Heart right ventricle (tissue), 16 donors: ENCODE results near the gene LRP11. TPM values are rescaled to one million over a fixed set of nuclear protein-coding genes. Genes with fewer than 3 reads are reported as not detected.

Experiments used
- ATAC-seq, 8 donors: fragments of 200-7000 bp; cut with Tn5 transposase; one replicate each; pipeline ENCODE4 v1.9.1; 2020; ENCODE audit warnings: mild to moderate bottlenecking in 8 of 8, moderate library complexity in 8 of 8, moderate number of reproducible peaks in 1 of 8
- DNase-seq, 2 donors: peaks; one replicate each; pipeline ENCODE4 v3.0.0-alpha.2; 2020
- H3K27ac ChIP-seq, 10 donors: fragments of 200-600 bp; sonication (generic) in 2 of 10; one replicate each; pipeline versions ENCODE4 v1.5.0 to v1.8.0; 2020 to 2022; ENCODE audit warnings: mild to moderate bottlenecking in 3 of 10
- H3K27me3 ChIP-seq, 7 donors: fragments of 200-600 bp; one replicate each; pipeline ENCODE4 v1.8.0; 2021 to 2022; ENCODE audit warnings: mild to moderate bottlenecking in 2 of 7
- H3K36me3 ChIP-seq, 9 donors: fragments of 200-600 bp; sonication (generic) in 1 of 9; one replicate each; pipeline versions ENCODE4 v1.5.0 to v1.8.0; 2020 to 2022; ENCODE audit warnings: mild to moderate bottlenecking in 2 of 9
- H3K4me1 ChIP-seq, 9 donors: fragments of 200-600 bp; sonication (generic) in 1 of 9; one replicate each; pipeline versions ENCODE4 v1.5.0 to v1.8.0; 2020 to 2022; ENCODE audit warnings: mild to moderate bottlenecking in 4 of 9
- H3K4me3 ChIP-seq, 10 donors: fragments of 200-600 bp; sonication (generic) in 2 of 10; one replicate each; pipeline versions ENCODE4 v1.5.0 to v1.8.0; 2020 to 2022; ENCODE audit warnings: mild to moderate bottlenecking in 7 of 10, moderate library complexity in 2 of 10
- H3K9me3 ChIP-seq, 11 donors: fragments of 200-600 bp in 10 of 11; sonication (generic) in 2 of 11; one replicate each; pipeline versions ENCODE4 v1.5.0 to v1.8.0; 2013 to 2022; ENCODE audit warnings: mild to moderate bottlenecking in 2 of 11, control low read depth in 1 of 11, moderate library complexity in 1 of 11
- CTCF ChIP-seq, 9 donors: fragments of 200-600 bp; sonication (generic) in 2 of 9; IDR thresholded peaks; one replicate each; pipeline versions ENCODE4 v1.5.0 to v1.8.0; 2021 to 2022; ENCODE audit warnings: antibody characterized with exemption in 9 of 9, mild to moderate bottlenecking in 5 of 9, moderate library complexity in 1 of 9
- WGBS, 2 donors: extraction: QIAGEN DNeasy Blood & Tissue Kit; methylation state at CpG; one replicate each; pipeline ENCODE4 v1.1.7; 2013; ENCODE audit warnings: inconsistent platforms in 1 of 2; 5-methylcytosine and 5-hydroxymethylcytosine counted together
- intact Hi-C, 10 donors: fragments of 100-400 bp; cut with DNase I; formaldehyde crosslinking; loops; one replicate each; pipeline versions ENCODE4 v1.11.1 to v1.14.2; 2022
- polyA plus RNA-seq, 2 donors: library from polyadenylated mRNA; stranded (reverse); fragments of 200-250 nt; gene quantifications; one replicate each; pipeline ENCODE4 v1.2.3, GENCODE V29; 2013
- total RNA-seq, 10 donors: library from RNA; stranded (reverse); fragmentation: NEBNext Ultra II Directional in 3 of 10; extraction: Animal tissue kit (Norgen Biotek cat#: 25700) in 3 of 10; gene quantifications; one replicate each; pipeline versions ENCODE4 v1.2.1 to v1.2.4, GENCODE V29; 2021 to 2023
- donor health status: Arrhythmogenic right ventricular cardiomyopathy.
- donor health status: ischemic (EF 13 %, LVEDD 7.1; RV severe dilation, severe dysfunction).
- donor health status: healthy with polysubstance abuse.
- donor health status: DM: no; HTN: yes; CAD: no.
- donor health status: DM: no; HTN: no; CAD: no.
- donor health status: ischemic (EF 25% LVEDD 6.9; RV normal size, moderate dysfunction).
- donor health status: ischemic (EF 25% LVEDD 5.7; RV mildly dilated, moderate dysfunction).
- donor health status: healthy.
- donor health status: DM: yes; HTN: yes; CAD: no.
- donor health status: Ischemic cardiomyopathy.
- donor health status: ischemic (EF 35%, LVEDD 5.7; RV mildly dilated, moderate dysfunction).
- donor health status: nonischemic (EF 11% LVEDD 7.7; RV severe dilation, severe dysfunction).
- donor health status: DM: yes; HTN: yes; CAD: no.
- donor health status: PGD.
- donor health status: ischemic (EF 29% LVEDD 5.4; RV normal size, mild dysfunction).
- donor health status: nonischemic (EF 23%, LVEDD 6.1; RV moderate dilation, normal function).

LRP11 gene
- total and polyA plus RNA-seq, 12 donors = 0.51 to 21.0 (median 14.6) TPM

- H3K36me3 ChIP-seq = peaks cover 0 to 65% (median 25%) of the 10 kb centered on the region in 9 donors
- 96 to 99% methylated on average over 2 of the region's 2 CpGs for WGBS, 2 donors
Measured at GRCh38 chr6:149769676-149770075, 94.5 kb downstream of the LRP11 start.

More at GRCh38 chr6:149769676-149770075, 94.5 kb downstream of the LRP11 start:
- intact Hi-C loops = no loop called here
- H3K27me3 ChIP-seq = no peaks in the 10 kb centered on the region
- H3K4me1 ChIP-seq = peaks cover 0 to 18% (median 0%) of the 10 kb centered on the region in 9 donors
- H3K27ac ChIP-seq = no peak overlapping the region
- no peak overlapping the region for H3K4me3 ChIP-seq
- ATAC-seq = no peak
- no peak for TF ChIP-seq CTCF (IDR thresholded peaks at IDR 0.05)
- peaks cover 0 to 13% (median 6%) of the 10 kb centered on the region in 11 donors for H3K9me3 ChIP-seq
- DNase-seq = no peak

Other genes with a start within 250 kb of the LRP11 start
- gene KATNA1, start 215.6 kb downstream of the LRP11 start, total RNA-seq = 10 to 100 TPM in 8 of 10 donors, 1 to 10 TPM in 2; 9.4 to 14.2 (median 12.0) TPM
- gene KATNA1, start 215.6 kb downstream of the LRP11 start, polyA plus RNA-seq = 10 to 100 TPM in 1 of 2 donors, 1 to 10 TPM in 1; 6.8 to 13.3 TPM
- gene LATS1, start 146.3 kb downstream of the LRP11 start, total RNA-seq = 10 to 100 TPM; 10.5 to 16.9 (median 13.8) TPM
- 10 to 100 TPM in 1 of 2 donors, 1 to 10 TPM in 1; 2.9 to 10.0 TPM for gene LATS1, start 146.3 kb downstream of the LRP11 start, polyA plus RNA-seq
- 10 to 100 TPM; 23.2 to 34.3 (median 30.6) TPM for gene NUP43, start 117.8 kb downstream of the LRP11 start, total RNA-seq
- gene NUP43, start 117.8 kb downstream of the LRP11 start, polyA plus RNA-seq = 10 to 100 TPM; 10.0 to 11.7 TPM
- gene PCMT1, start 114.6 kb downstream of the LRP11 start, total RNA-seq = 100 to 1,000 TPM; 133 to 178 (median 151) TPM
- 100 to 1,000 TPM in 1 of 2 donors, 10 to 100 TPM in 1; 33.3 to 166 TPM for gene PCMT1, start 114.6 kb downstream of the LRP11 start, polyA plus RNA-seq
- gene RAET1E, start 33.8 kb upstream of the LRP11 start, total RNA-seq = 1 to 10 TPM in 1 of 10 donors, under 1 TPM in 6, not detected in 3; 0.15 to 1.4 (median 0.48) TPM
- under 1 TPM; 0.29 to 0.33 TPM for gene RAET1E, start 33.8 kb upstream of the LRP11 start, polyA plus RNA-seq
- gene RAET1G, start 58.8 kb upstream of the LRP11 start, total RNA-seq = under 1 TPM in 3 of 10 donors, not detected in 7; 0.21 to 0.37 (median 0.36) TPM
- gene RAET1G, start 58.8 kb upstream of the LRP11 start, polyA plus RNA-seq = under 1 TPM in 1 of 2 donors, not detected in 1; 0.32 TPM
- 1 to 10 TPM in 5 of 10 donors, under 1 TPM in 5; 0.46 to 2.4 (median 1.0) TPM for gene ULBP2, start 77.7 kb upstream of the LRP11 start, total RNA-seq
- gene ULBP2, start 77.7 kb upstream of the LRP11 start, polyA plus RNA-seq = 1 to 10 TPM in 1 of 2 donors, not detected in 1; 2.7 TPM
- under 1 TPM; 0.13 to 0.46 (median 0.23) TPM for gene ULBP1, start 99.6 kb upstream of the LRP11 start, total RNA-seq
- under 1 TPM; 0.07 to 0.32 TPM for gene ULBP1, start 99.6 kb upstream of the LRP11 start, polyA plus RNA-seq
- not detected for gene RAET1L, start 161.2 kb upstream of the LRP11 start, total RNA-seq
- gene RAET1L, start 161.2 kb upstream of the LRP11 start, polyA plus RNA-seq = under 1 TPM in 1 of 2 donors, not detected in 1; 0.03 TPM
- gene ULBP3, start 204.8 kb upstream of the LRP11 start, total RNA-seq = 1 to 10 TPM in 5 of 10 donors, under 1 TPM in 5; 0.52 to 2.1 (median 1.0) TPM
- gene ULBP3, start 204.8 kb upstream of the LRP11 start, polyA plus RNA-seq = 1 to 10 TPM in 1 of 2 donors, not detected in 1; 1.3 TPM